AG09319 (cell line): ENCODE data around the gene SLK.

Experiments used
- DNase-seq: peaks from one replicate; pipeline ENCODE4 v3.0.0-alpha.2; 2010; ENCODE audit warnings: low read depth; ENCODE audit errors: extremely low read depth
- CTCF ChIP-seq: IDR thresholded peaks from 2 replicates; pipeline ENCODE4 v1.5.1; 2011; ENCODE audit warnings: low read depth, mild to moderate bottlenecking, inconsistent platforms, low read length, moderate library complexity

SLK gene

GRCh38 chr10:104002911-104003310 is 36.0 kb downstream of the SLK start:
- no peak for DNase-seq
- TF ChIP-seq CTCF: no peak

GRCh38 chr10:104005172-104005863 is 38.4 kb downstream of the SLK start:
- no peak for DNase-seq
- TF ChIP-seq CTCF: no peak

- DNase-seq: no peak
- no peak for TF ChIP-seq CTCF
Observed at GRCh38 chr10:104011904-104012303, 45.0 kb downstream of the SLK start.

- TF ChIP-seq CTCF: no peak
- DNase-seq: no peak
Observed at GRCh38 chr10:104013489-104013888, 46.5 kb downstream of the SLK start.

- DNase-seq: no peak
- no peak for TF ChIP-seq CTCF
Observed at GRCh38 chr10:104014176-104014575, 47.2 kb downstream of the SLK start.

GRCh38 chr10:104016661-104017060 is 49.7 kb downstream of the SLK start:
- DNase-seq: no peak
- TF ChIP-seq CTCF: no peak

GRCh38 chr10:104018471-104018870 is 51.5 kb downstream of the SLK start:
- no peak for DNase-seq
- no peak for TF ChIP-seq CTCF
